HS-5 (cell line): ENCODE results near the gene SHROOM3.

ENCODE experiments used
- DNase-seq: peaks from one replicate; pipeline ENCODE4 v3.0.0-alpha.2; 2012; ENCODE audit warnings: low read depth

The SHROOM3 gene

GRCh38 chr4:76663824-76664223 is 228.8 kb downstream of the SHROOM3 start:
- DNase-seq = no peak

GRCh38 chr4:76665153-76665552 is 230.1 kb downstream of the SHROOM3 start:
- peak; percentile 56 for DNase-seq

DNA sequence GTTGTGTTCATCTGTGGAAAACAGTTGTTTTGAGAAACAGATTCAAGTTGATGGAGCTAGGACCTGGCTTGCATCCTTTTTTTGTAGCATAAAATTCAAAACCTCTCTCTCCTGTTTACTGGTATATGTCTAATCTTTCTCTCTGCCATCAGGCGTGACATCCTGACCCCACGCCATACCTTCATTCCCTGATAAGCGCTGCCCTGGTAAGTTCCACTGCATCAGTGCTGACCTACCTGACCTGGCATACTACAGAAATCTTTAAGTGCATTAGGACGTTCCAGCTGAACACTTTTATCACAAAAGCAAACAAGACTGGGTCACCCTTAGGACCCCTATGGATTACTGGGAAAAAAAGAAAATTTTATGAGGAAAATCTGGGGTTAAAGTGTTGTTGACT is 230.7 kb downstream of the SHROOM3 start:
- DNase-seq = no peak

GRCh38 chr4:76666944-76667532 is 232.0 kb downstream of the SHROOM3 start:
- DNase-seq = no peak

GRCh38 chr4:76670631-76671030 is 235.6 kb downstream of the SHROOM3 start:
- no peak for DNase-seq

DNA sequence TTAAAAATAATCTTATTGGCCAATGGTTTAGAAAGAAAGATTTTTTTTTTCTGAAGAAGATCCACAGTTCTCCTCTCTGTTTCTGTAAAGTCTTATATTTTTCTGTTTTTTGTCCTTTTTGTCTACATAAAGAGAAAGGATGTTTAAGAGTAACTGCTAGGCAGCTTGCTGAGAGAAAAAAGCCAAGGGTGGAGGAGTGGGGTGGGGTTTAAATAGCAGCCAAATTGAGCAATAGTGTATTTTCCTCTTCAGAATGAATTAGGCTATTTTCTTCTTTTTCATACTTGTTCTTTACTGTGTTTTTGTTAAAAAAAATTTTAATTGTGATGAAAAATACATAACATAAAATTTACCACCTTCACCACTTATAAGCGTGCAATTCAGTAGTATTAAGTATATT is 238.3 kb downstream of the SHROOM3 start:
- no peak for DNase-seq

DNA sequence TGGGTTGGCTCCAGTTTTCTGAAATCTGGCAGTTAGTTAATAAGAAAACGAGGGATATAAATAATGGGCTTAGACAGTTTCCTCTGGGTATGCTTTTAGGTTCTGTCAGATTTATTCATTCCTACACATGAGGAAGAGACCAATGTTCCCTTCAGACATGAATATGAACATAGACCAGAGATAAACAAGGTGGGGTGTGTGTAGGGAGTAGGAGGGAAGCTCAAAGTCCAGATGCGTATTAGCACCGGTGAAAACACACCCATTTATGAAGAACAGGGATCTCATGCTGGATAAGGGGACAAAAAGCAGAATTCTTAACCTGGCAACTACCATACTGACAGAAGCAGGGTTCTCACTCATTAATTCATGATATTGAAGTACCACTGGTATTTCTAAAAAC is 240.0 kb downstream of the SHROOM3 start:
- DNase-seq = no peak

DNA sequence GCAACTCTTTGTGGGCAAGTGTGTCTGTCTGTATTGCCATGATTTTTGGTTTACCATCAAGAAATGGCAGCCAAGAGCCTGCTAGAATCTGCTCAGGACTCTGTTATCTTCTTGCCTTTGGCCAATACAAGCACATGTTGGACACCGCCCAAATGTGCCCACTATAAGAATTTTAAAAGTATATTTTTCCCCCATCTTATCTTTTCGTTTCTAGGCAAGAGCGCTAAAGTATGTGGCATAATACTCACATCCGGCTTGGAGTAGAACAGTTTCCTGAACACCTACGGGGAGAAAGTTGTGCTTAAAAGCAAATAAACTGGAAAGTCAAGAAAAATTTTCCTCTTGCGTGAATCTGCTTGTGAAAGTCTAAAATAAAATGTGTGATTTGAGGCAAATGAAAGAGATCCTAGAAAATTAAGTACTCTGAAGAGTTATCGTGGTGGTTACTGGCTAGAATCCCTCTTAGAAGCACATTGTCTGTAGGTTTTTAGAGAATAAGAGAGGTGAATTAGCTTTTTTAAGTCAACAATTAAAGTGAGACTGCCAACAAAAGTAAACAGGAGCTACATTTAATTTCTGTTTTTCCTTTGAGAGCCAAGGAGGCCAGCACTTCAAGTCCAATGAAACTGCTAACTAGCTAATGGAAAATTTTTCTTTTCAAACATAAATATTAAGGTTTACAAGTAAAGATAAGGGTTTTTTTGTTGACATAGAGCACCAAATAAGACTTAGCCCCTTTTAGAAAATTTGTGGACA is 242.7 kb downstream of the SHROOM3 start:
- no peak for DNase-seq

DNA sequence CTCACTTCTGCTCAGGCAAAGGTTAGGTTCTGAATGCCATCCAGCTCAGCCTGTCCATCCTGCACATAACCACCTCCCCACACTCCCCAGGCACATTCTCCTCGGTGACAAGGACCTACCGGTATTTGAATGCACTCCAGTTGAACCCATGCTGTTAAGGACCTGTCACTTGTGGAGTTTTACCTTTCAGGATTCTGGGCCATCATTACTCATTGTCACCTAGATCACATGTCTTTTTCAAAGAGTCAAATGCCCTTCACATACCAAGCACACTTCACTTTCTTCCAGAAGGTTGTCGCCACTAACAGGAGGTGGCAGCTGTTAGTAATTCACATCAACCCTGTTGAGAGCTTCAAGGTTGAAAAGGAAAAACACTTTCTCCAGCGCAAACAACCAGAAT is 244.7 kb downstream of the SHROOM3 start:
- no peak for DNase-seq

DNA sequence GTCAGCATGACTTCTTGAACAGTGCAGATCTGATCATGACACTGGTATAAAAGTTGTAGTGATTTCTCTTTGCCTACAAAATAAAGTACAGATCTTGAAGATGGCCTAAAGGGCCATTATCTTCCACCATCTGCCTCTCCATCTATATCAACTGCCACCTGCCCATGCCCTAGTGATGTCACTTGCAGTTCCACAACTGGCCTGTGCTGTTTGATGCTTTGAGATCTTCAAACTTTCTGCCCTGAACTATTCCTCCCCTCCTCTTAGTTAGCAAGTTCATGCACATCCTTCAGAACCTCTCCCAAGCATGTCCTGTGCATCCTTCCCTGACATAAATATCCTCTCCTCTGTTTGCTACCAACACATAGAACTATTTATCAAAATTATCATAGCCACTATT is 245.9 kb downstream of the SHROOM3 start:
- DNase-seq = no peak

GRCh38 chr4:76681996-76682395 is 247.0 kb downstream of the SHROOM3 start:
- no peak for DNase-seq

DNA sequence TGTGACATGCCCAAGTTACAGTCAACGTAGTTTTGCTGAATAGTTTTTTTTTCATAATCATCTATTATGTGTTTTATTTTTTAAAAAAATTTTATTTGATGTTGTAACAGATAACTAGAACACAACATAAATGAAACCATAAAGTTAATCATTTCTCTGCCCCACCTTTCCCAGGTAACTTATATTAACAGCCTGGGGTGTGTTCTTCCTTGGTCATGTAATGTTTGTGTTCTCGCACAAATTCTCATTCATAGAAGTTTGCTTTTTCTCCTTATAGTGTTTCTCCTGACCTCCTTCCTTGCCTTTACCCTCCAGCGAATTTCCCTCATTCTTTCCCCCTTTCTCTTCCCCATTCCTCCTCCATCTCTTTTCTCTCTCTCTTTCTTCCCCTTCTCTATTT is 248.1 kb downstream of the SHROOM3 start:
- DNase-seq = no peak

GRCh38 chr4:76687746-76688448 is 252.9 kb downstream of the SHROOM3 start:
- DNase-seq = no peak

DNA sequence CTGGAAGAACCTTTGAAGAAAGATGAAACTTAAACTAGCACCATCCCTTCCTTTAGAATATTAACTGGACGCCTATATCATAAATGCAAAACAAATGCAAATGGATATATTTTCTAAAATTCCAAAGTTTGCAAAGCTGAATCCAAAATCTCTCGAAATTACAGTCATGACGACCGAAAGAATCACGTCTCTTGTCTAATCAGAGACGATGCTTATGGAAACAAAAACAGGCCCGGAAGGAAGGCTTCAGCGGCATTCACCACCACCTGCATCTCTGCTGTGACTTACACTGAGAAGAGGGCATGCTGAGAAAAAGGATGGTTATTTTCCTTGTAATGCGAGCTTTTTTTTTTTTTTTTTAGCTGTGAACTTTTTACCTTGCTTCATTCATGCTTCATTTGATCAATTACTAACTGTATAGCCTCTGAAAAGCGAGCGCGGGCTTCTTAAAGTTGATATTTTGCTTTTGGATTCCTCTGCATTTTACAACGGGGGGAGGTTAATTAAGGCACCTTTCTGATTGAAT is 253.7 kb downstream of the SHROOM3 start:
- no peak for DNase-seq

DNA sequence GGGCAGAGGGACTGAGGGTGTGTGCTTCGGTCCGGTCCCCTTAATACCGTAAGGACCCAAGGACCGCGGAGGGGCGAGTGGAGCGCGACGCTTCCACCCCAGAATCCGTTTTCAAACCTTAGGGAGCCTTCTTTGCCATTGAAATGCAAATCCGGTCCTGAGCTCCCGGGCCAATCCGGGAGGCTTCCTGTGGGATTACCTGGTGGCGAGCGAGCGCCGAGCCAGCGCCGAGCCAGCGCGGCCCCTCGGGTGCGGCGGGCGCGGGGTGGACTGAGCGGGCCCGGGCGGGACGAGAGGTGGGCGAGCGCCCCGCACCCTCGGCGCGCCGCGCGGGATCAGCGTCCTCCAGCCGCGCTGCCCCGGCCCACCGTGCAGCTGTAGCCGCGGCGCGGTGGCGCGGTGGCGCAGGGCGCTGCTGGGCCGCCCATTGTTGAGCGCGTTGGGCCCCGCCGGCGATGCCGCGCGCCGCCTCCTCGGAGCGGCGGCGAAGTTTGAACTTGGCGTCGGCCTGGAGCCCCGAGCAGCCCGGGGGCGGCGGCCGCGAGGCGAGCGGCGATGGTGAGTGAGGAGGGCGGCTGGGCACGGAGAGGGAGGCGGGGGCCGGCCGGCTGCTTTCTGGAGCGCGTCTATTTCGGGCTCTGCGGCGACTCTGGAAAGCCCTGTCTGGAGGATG is 254.3 kb downstream of the SHROOM3 start:
- no peak for DNase-seq

DNA sequence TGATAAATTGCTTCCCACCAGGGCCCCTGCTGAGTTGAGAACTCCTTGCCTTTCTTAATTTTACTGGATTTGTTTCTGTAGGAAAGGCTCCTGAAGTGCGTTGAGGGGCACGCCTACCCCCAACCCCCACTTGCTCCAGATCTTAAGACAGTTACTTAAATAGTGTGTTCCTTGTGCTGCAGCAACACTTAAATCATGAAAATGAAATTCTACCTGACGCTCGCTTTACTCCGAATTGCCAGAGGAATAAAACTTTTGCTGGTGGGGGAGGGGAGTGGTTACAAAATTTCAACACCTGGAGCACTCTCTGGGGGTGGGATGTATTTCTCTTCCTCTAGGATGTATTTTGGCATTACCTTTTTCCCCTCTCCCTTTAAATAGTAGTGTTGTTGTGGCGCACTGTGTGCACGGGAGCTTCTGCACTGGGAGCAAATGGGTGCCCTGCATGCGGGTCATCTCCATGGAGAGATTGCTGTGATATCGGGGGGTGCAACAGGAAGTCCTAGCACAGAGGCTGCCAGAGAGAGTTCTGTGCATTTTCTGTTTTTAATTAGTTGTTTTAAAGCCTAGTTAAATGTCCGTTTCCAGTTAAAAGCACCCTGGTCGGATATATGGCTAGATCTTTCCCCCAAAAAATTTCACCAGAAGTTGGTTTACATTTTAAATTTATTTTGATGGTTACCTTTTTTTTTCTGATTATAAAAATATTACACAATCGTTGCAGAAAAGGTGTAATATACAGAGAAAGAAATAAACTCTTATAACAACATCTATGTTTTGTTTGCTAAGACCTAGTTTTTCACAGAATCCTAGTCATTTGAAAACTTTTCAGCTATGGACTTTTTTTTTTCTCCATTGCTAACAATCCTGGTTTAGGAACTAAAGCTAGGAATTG is 255.2 kb downstream of the SHROOM3 start:
- DNase-seq = no peak

DNA sequence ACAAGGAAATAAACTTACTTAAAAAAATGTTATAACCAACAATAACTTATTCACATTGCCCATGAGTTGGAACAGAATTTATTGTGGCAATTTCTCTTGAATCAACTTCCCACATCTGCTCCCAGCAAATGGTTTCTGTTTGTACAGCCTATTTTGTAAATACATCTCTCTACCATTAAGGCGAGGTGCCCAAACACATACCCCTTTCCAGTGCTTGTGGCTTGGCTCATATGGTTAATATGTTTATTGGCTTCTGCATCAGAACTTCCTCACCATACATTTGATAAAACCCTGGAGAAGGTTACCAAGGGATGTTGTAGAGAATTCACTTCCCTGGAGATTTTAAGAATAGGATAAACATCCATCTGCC is 255.9 kb downstream of the SHROOM3 start:
- DNase-seq = no peak

DNA sequence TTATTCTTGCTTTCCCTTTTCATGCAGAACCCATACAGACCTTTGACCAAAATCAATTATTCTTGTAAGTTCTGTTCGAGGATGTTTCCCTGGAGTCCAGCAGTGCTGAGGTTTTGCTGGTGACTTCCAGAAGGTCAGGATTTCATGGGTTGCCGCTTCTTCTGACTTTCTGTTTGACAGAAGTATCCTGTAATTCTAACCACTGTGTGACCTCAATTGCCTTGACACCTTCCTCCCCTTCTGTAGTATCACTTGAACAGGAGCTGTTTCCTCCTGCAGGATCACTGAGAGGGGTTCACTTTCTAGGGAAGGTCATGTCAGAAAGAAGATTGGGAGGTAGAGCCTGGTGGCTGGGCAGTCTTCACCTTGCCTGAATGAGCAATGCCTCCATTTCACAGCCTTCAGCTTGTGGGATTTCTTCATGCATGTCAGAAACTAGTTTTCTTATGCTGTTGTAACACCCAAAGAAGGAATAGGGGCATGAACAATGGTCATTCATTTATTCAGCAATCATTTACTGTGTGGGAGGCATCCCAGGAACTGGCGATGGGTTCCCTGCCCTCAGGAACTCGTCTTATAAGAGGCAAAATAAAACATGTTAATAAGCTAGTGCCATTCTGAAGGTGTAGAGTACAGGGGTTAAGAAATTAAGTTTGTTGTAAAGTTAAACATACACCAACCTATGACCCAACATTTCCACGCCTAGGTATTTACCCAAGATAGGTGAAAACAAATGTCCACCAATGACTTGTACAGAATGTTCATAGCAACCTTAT is 257.0 kb downstream of the SHROOM3 start:
- DNase-seq = no peak

GRCh38 chr4:76692761-76693160 is 257.7 kb downstream of the SHROOM3 start:
- no peak for DNase-seq

DNA sequence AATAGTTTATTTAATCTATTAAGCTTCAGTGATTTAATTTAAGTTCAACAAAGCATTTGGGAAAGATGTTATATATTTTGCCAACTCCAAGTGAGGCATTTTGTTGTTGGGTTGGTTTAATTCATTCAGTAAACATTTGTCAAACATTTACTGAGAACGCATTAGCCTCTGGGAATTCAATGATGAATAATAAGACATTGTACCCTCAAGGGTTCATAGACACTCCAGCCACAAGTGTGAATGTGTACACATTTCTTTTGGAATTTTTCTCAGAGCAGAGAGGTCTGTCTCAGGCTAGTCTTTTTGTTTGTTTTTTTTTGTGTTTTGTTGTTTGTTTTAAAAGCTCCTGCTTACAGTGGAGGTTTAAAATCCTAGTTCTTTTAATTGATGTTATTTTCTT is 259.0 kb downstream of the SHROOM3 start:
- DNase-seq = no peak

GRCh38 chr4:76696109-76696508 is 261.1 kb downstream of the SHROOM3 start:
- no peak for DNase-seq
